OCI-LY7 (cell line): ENCODE data around the gene MMD. TPM values are rescaled to one million over a fixed set of nuclear protein-coding genes. Genes with fewer than 3 reads are reported as not detected.
"Not testable (repeated sequence)": the region's sequence is repeated elsewhere in the genome, so short reads cannot be mapped to it uniquely, and the experiment has no call there.

Experiments used
- BruUV-seq: library from RNA; stranded (reverse); fragments of 400-500 nt; replicated peaks from 2 replicates; lab custom pipeline; 2021; lab: Mats Ljungman, UMichigan
- CTCF ChIA-PET: fragments of 300-600 bp; sonication (Branson Sonifier 250); formaldehyde crosslinking; loops from one replicate; lab custom pipeline; 2022; ENCODE audit warnings: antibody characterized with exemption; ENCODE audit not compliant: unreplicated experiment; lab: Charles Lee
- POLR2A ChIA-PET: fragments of 300-600 bp; sonication (Branson Sonifier 250); formaldehyde crosslinking; loops from one replicate; lab custom pipeline; 2022; ENCODE audit warnings: antibody characterized with exemption; lab: Charles Lee
- DNase-seq: peaks from one replicate; pipeline ENCODE4 v3.0.0-alpha.2; 2015; ENCODE audit warnings: low spot score
- H2AFZ ChIP-seq: fragments of 200-600 bp; sonication (generic), shearing (Covaris generic); 2 replicates; pipeline ENCODE4 v1.6.1; 2014; ENCODE audit warnings: mild to moderate bottlenecking, antibody characterized with exemption, low read length, moderate library complexity
- H3K27ac ChIP-seq: fragments of 200-600 bp; sonication (generic); 2 replicates; pipeline ENCODE4 v1.5.1; 2014; ENCODE audit warnings: mixed run types, low read depth, mild to moderate bottlenecking, moderate library complexity, low read length, inconsistent platforms; ENCODE audit not compliant: poor library complexity, severe bottlenecking
- H3K36me3 ChIP-seq: fragments of 200-600 bp; sonication (generic); 2 replicates; pipeline ENCODE4 v1.6.1; 2014; ENCODE audit warnings: mild to moderate bottlenecking, antibody characterized with exemption, low read length, moderate library complexity, mixed read lengths; ENCODE audit not compliant: insufficient read depth
- H3K4me1 ChIP-seq: fragments of 200-600 bp; sonication (generic); 2 replicates; pipeline ENCODE4 v1.5.1; 2014; ENCODE audit warnings: mild to moderate bottlenecking, low read length; ENCODE audit not compliant: insufficient read depth, poor library complexity, severe bottlenecking
- H3K4me2 ChIP-seq: fragments of 200-600 bp; sonication (generic); 2 replicates; pipeline ENCODE4 v1.6.1; 2014; ENCODE audit warnings: mild to moderate bottlenecking, low read length
- H3K4me3 ChIP-seq: fragments of 200-600 bp; sonication (generic); 2 replicates; pipeline ENCODE4 v1.5.1; 2014; ENCODE audit warnings: mild to moderate bottlenecking, low read depth, low read length; ENCODE audit not compliant: poor library complexity, severe bottlenecking
- H3K79me2 ChIP-seq: fragments of 200-600 bp; sonication (generic); 2 replicates; pipeline ENCODE4 v1.6.1; 2016; ENCODE audit warnings: low read depth, mild to moderate bottlenecking, low read length, moderate library complexity, mixed read lengths; ENCODE audit not compliant: insufficient read depth
- H3K9me2 ChIP-seq: fragments of 200-600 bp; sonication (generic); 2 replicates; pipeline ENCODE4 v1.6.1; 2016; ENCODE audit warnings: mild to moderate bottlenecking, low read length, mixed read lengths; ENCODE audit not compliant: insufficient read depth
- H3K9me3 ChIP-seq: fragments of 200-600 bp; sonication (generic); 2 replicates; pipeline ENCODE4 v1.6.1; 2014; ENCODE audit warnings: mild to moderate bottlenecking, mixed run types, low read length, mixed read lengths
- H4K20me1 ChIP-seq: fragments of 200-600 bp; sonication (generic); 2 replicates; pipeline ENCODE4 v1.6.1; 2014; ENCODE audit warnings: mild to moderate bottlenecking, antibody characterized with exemption, low read length, moderate library complexity, mixed read lengths; ENCODE audit not compliant: insufficient read depth
- CTCF ChIP-seq: fragments of 200-600 bp; sonication (generic); conservative IDR thresholded peaks from 2 replicates; pipeline ENCODE4 v1.5.1; 2014; ENCODE audit warnings: mild to moderate bottlenecking, antibody characterized with exemption, low read length, moderate library complexity, mixed read lengths
- EZH2phosphoT487 ChIP-seq: fragments of 200-600 bp; sonication (generic); IDR thresholded peaks from 2 replicates; pipeline ENCODE4 v1.6.1; 2018; ENCODE audit warnings: low read depth, borderline replicate concordance, mild to moderate bottlenecking, mixed run types, antibody characterized with exemption, low read length, moderate library complexity, mixed read lengths
- intact Hi-C: fragments of 100-400 bp; cut with micrococcal nuclease; formaldehyde crosslinking; loops from one replicate; pipeline ENCODE4 v1.10.0; 2022; ENCODE audit not compliant: unreplicated experiment
- total RNA-seq, 2 experiments: library from RNA; depleted of rRNA in 1 of 2; stranded (reverse); fragments of >200 nt in 1 of 2; shearing (Covaris generic) in 1 of 2; gene quantifications; 2 replicates each; pipeline ENCODE4 v1.2.3, GENCODE V29; 2014 to 2022

MMD gene
- total RNA-seq, 2 experiments from 2014 or later: 42.7 to 43.8 TPM

DNA sequence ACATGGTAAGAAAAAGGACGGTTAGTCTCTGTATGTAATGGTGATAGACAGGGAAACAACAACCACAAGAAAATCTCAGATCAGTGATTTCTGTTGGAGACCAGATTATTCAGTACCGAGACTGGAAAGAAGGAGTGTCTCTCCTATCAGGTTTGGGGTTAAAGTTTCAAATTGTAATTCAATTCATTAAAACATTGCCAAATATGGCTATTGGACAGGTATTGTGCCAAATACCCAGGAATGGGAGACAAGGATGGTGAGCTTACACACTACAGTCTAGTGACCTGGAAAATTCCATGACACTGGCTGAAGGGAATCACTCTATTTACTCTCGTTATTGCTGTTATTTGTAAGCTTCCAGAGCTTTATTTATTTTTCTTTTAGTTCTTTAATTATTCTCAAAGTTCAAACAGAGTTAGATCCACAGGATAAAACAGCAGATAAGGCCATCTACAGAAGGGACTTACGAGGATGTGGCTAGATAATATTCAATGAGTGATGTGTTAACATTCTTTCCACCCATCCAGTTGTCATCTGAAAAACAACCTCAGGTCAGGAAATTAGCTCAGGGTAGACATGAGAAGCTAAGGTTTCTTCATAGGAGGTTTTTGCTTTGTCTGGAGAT is 25.1 kb upstream of the MMD start:
- no peak overlapping the region for H3K4me3 ChIP-seq
- H3K4me2 ChIP-seq: no peak overlapping the region
- no peak for DNase-seq
- no peaks in the 10 kb centered on the region for H3K9me2 ChIP-seq
- no peaks in the 10 kb centered on the region for H3K9me3 ChIP-seq
- no peaks in the 10 kb centered on the region for H3K79me2 ChIP-seq
- H3K27ac ChIP-seq: no peak overlapping the region
- POLR2A ChIA-PET: interaction anchor here (0.6 to 1.5 kb wide), 4 partner anchors 10 to 30 kb away, joined by 3 to 7 read pairs (median 4); no protein-coding TSS in a partner anchor
- intact Hi-C loops: no loop called here
- BruUV-seq: no TSS peak
- peaks cover 6% of the 10 kb centered on the region for H3K4me1 ChIP-seq
- no peaks in the 10 kb centered on the region for H4K20me1 ChIP-seq
- no peak for TF ChIP-seq CTCF
- no peak for TF ChIP-seq EZH2phosphoT487
- no peaks in the 10 kb centered on the region for H3K36me3 ChIP-seq
- CTCF ChIA-PET: no interaction called here
- H2AFZ ChIP-seq: no peak overlapping the region

- H2AFZ ChIP-seq, BruUV-seq, H3K9me3 ChIP-seq, H3K4me1 ChIP-seq, H3K79me2 ChIP-seq, H3K4me3 ChIP-seq, H3K27ac ChIP-seq, H3K9me2 ChIP-seq, H3K4me2 ChIP-seq, intact Hi-C loops, DNase-seq, H4K20me1 ChIP-seq, H3K36me3 ChIP-seq, CTCF ChIA-PET: not testable (repeated sequence)
- POLR2A ChIA-PET: interaction anchor here (0.6 to 1.5 kb wide), 2 partner anchors 10 to 21 kb away, joined by 5 to 7 read pairs; no protein-coding TSS in a partner anchor
Measured at GRCh38 chr17:55446004-55446403, 24.4 kb upstream of the MMD start.

GRCh38 chr17:55444471-55445441 is 23.1 kb upstream of the MMD start:
- no peak for DNase-seq
- TF ChIP-seq CTCF (no peak), EZH2phosphoT487 (no peak)
- Histone ChIP-seq H2AFZ (peak overlapping the region; percentile 51), H3K79me2 (no peaks in the 10 kb centered on the region), H3K4me3 (no peak overlapping the region), H3K9me3 (no peaks in the 10 kb centered on the region), H3K4me1 (peaks cover 12% of the 10 kb centered on the region), H3K36me3 (no peaks in the 10 kb centered on the region), H3K4me2 (no peak overlapping the region), H3K27ac (no peak overlapping the region), H3K9me2 (no peaks in the 10 kb centered on the region), H4K20me1 (no peaks in the 10 kb centered on the region)
- no TSS peak for BruUV-seq
- ChIA-PET POLR2A (no interaction called here), CTCF (no interaction called here)
- intact Hi-C loops: no loop called here
